OCI-LY7 (cell line): ENCODE results near the gene CYP17A1. TPM values are rescaled to one million over a fixed set of nuclear protein-coding genes. Genes with fewer than 3 reads are reported as not detected.

ENCODE experiments used
- BruUV-seq: library from RNA; stranded (reverse); fragments of 400-500 nt; replicated peaks from 2 replicates; lab custom pipeline; 2021; lab: Mats Ljungman, UMichigan
- CTCF ChIA-PET: fragments of 300-600 bp; sonication (Branson Sonifier 250); formaldehyde crosslinking; loops from one replicate; lab custom pipeline; 2022; ENCODE audit warnings: antibody characterized with exemption; ENCODE audit not compliant: unreplicated experiment; lab: Charles Lee
- POLR2A ChIA-PET: fragments of 300-600 bp; sonication (Branson Sonifier 250); formaldehyde crosslinking; loops from one replicate; lab custom pipeline; 2022; ENCODE audit warnings: antibody characterized with exemption; lab: Charles Lee
- DNase-seq: peaks from one replicate; pipeline ENCODE4 v3.0.0-alpha.2; 2015; ENCODE audit warnings: low spot score
- H2AFZ ChIP-seq: fragments of 200-600 bp; sonication (generic), shearing (Covaris generic); 2 replicates; pipeline ENCODE4 v1.6.1; 2014; ENCODE audit warnings: mild to moderate bottlenecking, antibody characterized with exemption, low read length, moderate library complexity
- H3K27ac ChIP-seq: fragments of 200-600 bp; sonication (generic); 2 replicates; pipeline ENCODE4 v1.5.1; 2014; ENCODE audit warnings: mixed run types, low read depth, mild to moderate bottlenecking, moderate library complexity, low read length, inconsistent platforms; ENCODE audit not compliant: poor library complexity, severe bottlenecking
- H3K36me3 ChIP-seq: fragments of 200-600 bp; sonication (generic); 2 replicates; pipeline ENCODE4 v1.6.1; 2014; ENCODE audit warnings: mild to moderate bottlenecking, antibody characterized with exemption, low read length, moderate library complexity, mixed read lengths; ENCODE audit not compliant: insufficient read depth
- H3K4me1 ChIP-seq: fragments of 200-600 bp; sonication (generic); 2 replicates; pipeline ENCODE4 v1.5.1; 2014; ENCODE audit warnings: mild to moderate bottlenecking, low read length; ENCODE audit not compliant: insufficient read depth, poor library complexity, severe bottlenecking
- H3K4me2 ChIP-seq: fragments of 200-600 bp; sonication (generic); 2 replicates; pipeline ENCODE4 v1.6.1; 2014; ENCODE audit warnings: mild to moderate bottlenecking, low read length
- H3K4me3 ChIP-seq: fragments of 200-600 bp; sonication (generic); 2 replicates; pipeline ENCODE4 v1.5.1; 2014; ENCODE audit warnings: mild to moderate bottlenecking, low read depth, low read length; ENCODE audit not compliant: poor library complexity, severe bottlenecking
- H3K79me2 ChIP-seq: fragments of 200-600 bp; sonication (generic); 2 replicates; pipeline ENCODE4 v1.6.1; 2016; ENCODE audit warnings: low read depth, mild to moderate bottlenecking, low read length, moderate library complexity, mixed read lengths; ENCODE audit not compliant: insufficient read depth
- H3K9me2 ChIP-seq: fragments of 200-600 bp; sonication (generic); 2 replicates; pipeline ENCODE4 v1.6.1; 2016; ENCODE audit warnings: mild to moderate bottlenecking, low read length, mixed read lengths; ENCODE audit not compliant: insufficient read depth
- H3K9me3 ChIP-seq: fragments of 200-600 bp; sonication (generic); 2 replicates; pipeline ENCODE4 v1.6.1; 2014; ENCODE audit warnings: mild to moderate bottlenecking, mixed run types, low read length, mixed read lengths
- H4K20me1 ChIP-seq: fragments of 200-600 bp; sonication (generic); 2 replicates; pipeline ENCODE4 v1.6.1; 2014; ENCODE audit warnings: mild to moderate bottlenecking, antibody characterized with exemption, low read length, moderate library complexity, mixed read lengths; ENCODE audit not compliant: insufficient read depth
- EZH2phosphoT487 ChIP-seq: fragments of 200-600 bp; sonication (generic); IDR thresholded peaks from 2 replicates; pipeline ENCODE4 v1.6.1; 2018; ENCODE audit warnings: low read depth, borderline replicate concordance, mild to moderate bottlenecking, mixed run types, antibody characterized with exemption, low read length, moderate library complexity, mixed read lengths
- intact Hi-C: fragments of 100-400 bp; cut with micrococcal nuclease; formaldehyde crosslinking; loops from one replicate; pipeline ENCODE4 v1.10.0; 2022; ENCODE audit not compliant: unreplicated experiment
- total RNA-seq, 2 experiments: library from RNA; depleted of rRNA in 1 of 2; stranded (reverse); fragments of >200 nt in 1 of 2; shearing (Covaris generic) in 1 of 2; gene quantifications; 2 replicates each; pipeline ENCODE4 v1.2.3, GENCODE V29; 2014 to 2022
- TF ChIP-seq, protein P1 (sequence below): fragments of 200-600 bp; sonication (generic); conservative IDR thresholded peaks from 2 replicates; pipeline ENCODE4 v1.5.1; 2014; ENCODE audit warnings: mild to moderate bottlenecking, antibody characterized with exemption, low read length, moderate library complexity, mixed read lengths

CYP17A1 gene
- total RNA-seq, 2 experiments from 2014 or later: not detected

DNA sequence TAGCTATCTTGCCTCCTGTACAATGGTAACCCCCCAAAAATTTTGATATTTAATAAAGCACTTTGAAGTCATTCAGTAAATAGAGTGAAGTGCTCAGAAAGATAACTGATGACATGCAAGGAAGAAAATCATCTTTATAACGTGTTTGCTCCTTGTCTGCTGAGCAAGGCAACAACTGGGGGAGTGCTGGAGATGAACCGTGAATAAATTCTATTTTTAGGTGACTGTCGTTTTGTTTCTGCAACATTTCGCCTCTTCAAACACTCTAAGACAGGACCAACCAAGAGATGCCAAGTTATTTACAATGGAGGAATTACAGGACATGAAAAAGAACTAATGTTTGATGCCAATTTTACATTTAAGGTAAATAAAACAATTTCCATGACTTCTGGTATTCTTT is 41.4 kb upstream of the CYP17A1 start:
- H2AFZ ChIP-seq: no peak overlapping the region
- H3K36me3 ChIP-seq: no peaks in the 10 kb centered on the region
- H3K79me2 ChIP-seq: no peaks in the 10 kb centered on the region
- no peaks in the 10 kb centered on the region for H3K9me2 ChIP-seq
- no TSS peak for BruUV-seq
- TF ChIP-seq, protein P1, sequence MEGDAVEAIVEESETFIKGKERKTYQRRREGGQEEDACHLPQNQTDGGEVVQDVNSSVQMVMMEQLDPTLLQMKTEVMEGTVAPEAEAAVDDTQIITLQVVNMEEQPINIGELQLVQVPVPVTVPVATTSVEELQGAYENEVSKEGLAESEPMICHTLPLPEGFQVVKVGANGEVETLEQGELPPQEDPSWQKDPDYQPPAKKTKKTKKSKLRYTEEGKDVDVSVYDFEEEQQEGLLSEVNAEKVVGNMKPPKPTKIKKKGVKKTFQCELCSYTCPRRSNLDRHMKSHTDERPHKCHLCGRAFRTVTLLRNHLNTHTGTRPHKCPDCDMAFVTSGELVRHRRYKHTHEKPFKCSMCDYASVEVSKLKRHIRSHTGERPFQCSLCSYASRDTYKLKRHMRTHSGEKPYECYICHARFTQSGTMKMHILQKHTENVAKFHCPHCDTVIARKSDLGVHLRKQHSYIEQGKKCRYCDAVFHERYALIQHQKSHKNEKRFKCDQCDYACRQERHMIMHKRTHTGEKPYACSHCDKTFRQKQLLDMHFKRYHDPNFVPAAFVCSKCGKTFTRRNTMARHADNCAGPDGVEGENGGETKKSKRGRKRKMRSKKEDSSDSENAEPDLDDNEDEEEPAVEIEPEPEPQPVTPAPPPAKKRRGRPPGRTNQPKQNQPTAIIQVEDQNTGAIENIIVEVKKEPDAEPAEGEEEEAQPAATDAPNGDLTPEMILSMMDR: no peak
- TF ChIP-seq EZH2phosphoT487: no peak
- no peak overlapping the region for H3K4me3 ChIP-seq
- H3K4me1 ChIP-seq: no peaks in the 10 kb centered on the region
- DNase-seq: no peak
- no peaks in the 10 kb centered on the region for H4K20me1 ChIP-seq
- H3K27ac ChIP-seq: no peak overlapping the region
- intact Hi-C loops: no loop called here
- H3K9me3 ChIP-seq: no peaks in the 10 kb centered on the region
- H3K4me2 ChIP-seq: no peak overlapping the region
- CTCF ChIA-PET: no interaction called here
- POLR2A ChIA-PET: interaction anchor here (0.6 kb wide), 1 partner anchor 117 kb away, joined by 4 read pairs; no protein-coding TSS in a partner anchor

DNA sequence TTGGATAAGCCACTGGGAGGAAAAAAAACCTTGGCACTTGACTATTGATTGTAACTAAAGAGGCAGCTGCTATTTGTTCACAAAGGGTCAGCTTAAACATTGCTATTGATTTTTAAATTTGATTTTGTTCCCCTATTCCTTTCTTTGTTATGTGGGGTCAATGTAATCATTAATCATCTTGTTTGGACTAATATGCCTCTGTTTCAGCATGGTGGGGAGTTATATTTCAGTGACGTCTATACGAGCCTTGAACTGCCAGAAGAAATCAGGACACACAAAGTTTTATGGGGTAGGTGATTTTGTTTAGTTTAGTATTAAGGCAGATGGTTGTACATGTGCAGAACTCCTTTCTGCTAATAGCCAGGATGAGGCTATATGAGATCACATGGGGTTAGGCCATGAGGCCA is 39.5 kb upstream of the CYP17A1 start:
- Histone ChIP-seq H3K4me1 (no peaks in the 10 kb centered on the region), H3K27ac (no peak overlapping the region), H2AFZ (no peak overlapping the region), H3K9me3 (no peaks in the 10 kb centered on the region), H3K4me3 (no peak overlapping the region), H4K20me1 (no peaks in the 10 kb centered on the region), H3K79me2 (no peaks in the 10 kb centered on the region), H3K36me3 (no peaks in the 10 kb centered on the region), H3K4me2 (no peak overlapping the region), H3K9me2 (no peaks in the 10 kb centered on the region)
- intact Hi-C loops: no loop called here
- ChIA-PET CTCF (no interaction called here), POLR2A (interaction anchor here (1.1 to 1.9 kb wide), 3 partner anchors 25 to 110 kb away, joined by 3 to 4 read pairs (median 3); no protein-coding TSS in a partner anchor)
- DNase-seq: no peak
- TF ChIP-seq EZH2phosphoT487: no peak
- TF ChIP-seq, protein P1: no peak
- no TSS peak for BruUV-seq

DNA sequence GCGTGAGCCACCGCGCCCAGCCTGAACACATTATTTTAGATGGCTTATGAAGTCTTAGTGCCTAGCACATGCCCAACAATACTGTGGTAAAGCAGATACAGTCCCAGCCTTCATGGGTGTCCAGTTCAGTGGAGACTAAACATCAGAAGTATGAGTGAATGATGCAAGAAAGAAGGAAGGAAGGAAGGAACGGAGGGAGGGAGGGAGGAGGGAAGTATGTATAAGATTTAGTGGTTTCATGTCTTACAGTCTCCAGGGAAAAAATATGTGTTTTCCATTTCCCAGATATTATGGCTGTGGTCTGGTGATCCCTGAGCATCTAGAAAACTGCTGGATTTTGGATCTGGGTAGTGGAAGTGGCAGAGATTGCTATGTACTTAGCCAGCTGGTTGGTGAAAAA is 35.0 kb upstream of the CYP17A1 start:
- ChIA-PET POLR2A (interaction anchor here (1.0 kb wide), 2 partner anchors 8 to 20 kb away, joined by 3 read pairs; no protein-coding TSS in a partner anchor), CTCF (no interaction called here)
- TF ChIP-seq, protein P1: no peak
- Histone ChIP-seq H3K36me3 (no peaks in the 10 kb centered on the region), H3K9me3 (no peaks in the 10 kb centered on the region), H3K4me3 (no peak overlapping the region), H3K27ac (no peak overlapping the region), H2AFZ (no peak overlapping the region), H3K79me2 (no peaks in the 10 kb centered on the region), H3K4me1 (no peaks in the 10 kb centered on the region), H4K20me1 (no peaks in the 10 kb centered on the region), H3K4me2 (no peak overlapping the region), H3K9me2 (no peaks in the 10 kb centered on the region)
- DNase-seq: no peak
- intact Hi-C loops: no loop called here
- no TSS peak for BruUV-seq
